Stimulated activated CD4-positive, alpha-beta T cell treated with anti-CD3 and anti-CD28 coated beads, TNF-alpha, amount 100 ng/mL, for 48 hours (primary cell): Measurements from ENCODE around the gene GPER1.
"Not testable (repeated sequence)": the region's sequence is repeated elsewhere in the genome, so short reads cannot be mapped to it uniquely, and the experiment has no call there.

Experiments
- DNase-seq, 3 donors: peaks; one replicate each; pipeline ENCODE4 v3.0.0-alpha.2; 2020; ENCODE audit warnings: low read depth in 3 of 3

The GPER1 gene

GRCh38 chr7:1068013-1068412, 19.9 kb upstream of the GPER1 start:
- DNase-seq = no peak

GRCh38 chr7:1068619-1069018, 19.3 kb upstream of the GPER1 start:
- no peak for DNase-seq

- DNase-seq = no peak
These were observed 17.3 kb upstream of the GPER1 start for GRCh38 chr7:1070544-1071011.

- no peak for DNase-seq
These were observed 16.1 kb upstream of the GPER1 start for GRCh38 chr7:1071731-1072254.

GRCh38 chr7:1073142-1073977, 14.6 kb upstream of the GPER1 start:
- no peak for DNase-seq

- not testable (repeated sequence) for DNase-seq
These were observed 13.9 kb upstream of the GPER1 start for GRCh38 chr7:1074018-1074417.

GRCh38 chr7:1074593-1075431, 13.1 kb upstream of the GPER1 start:
- no peak for DNase-seq

GRCh38 chr7:1076184-1077072, 11.5 kb upstream of the GPER1 start:
- DNase-seq = no peak

GRCh38 chr7:1078519-1078918, 9.4 kb upstream of the GPER1 start:
- DNase-seq = no peak

GRCh38 chr7:1078985-1079384, 8.9 kb upstream of the GPER1 start:
- no peak for DNase-seq

GRCh38 chr7:1079546-1079945, 8.4 kb upstream of the GPER1 start:
- DNase-seq = no peak

- no peak for DNase-seq
These were observed 7.5 kb upstream of the GPER1 start for GRCh38 chr7:1080252-1080920.

GRCh38 chr7:1080921-1081255, 7.0 kb upstream of the GPER1 start:
- DNase-seq = no peak

- DNase-seq = no peak
These were observed 6.6 kb upstream of the GPER1 start for GRCh38 chr7:1081336-1081735.

- no peak for DNase-seq
These were observed 5.9 kb upstream of the GPER1 start for GRCh38 chr7:1081931-1082401.

GRCh38 chr7:1083729-1084657, 3.9 kb upstream of the GPER1 start:
- no peak for DNase-seq

- no peak for DNase-seq
These were observed 2.6 kb upstream of the GPER1 start for GRCh38 chr7:1085266-1085665.

- no peak for DNase-seq
These were observed 1.9 kb upstream of the GPER1 start for GRCh38 chr7:1085910-1086421.

GRCh38 chr7:1086588-1087464, 1.1 kb upstream of the GPER1 start:
- peak; percentile 48 to 77 (median 62) for DNase-seq
